ENCODE measurements around the gene DTYMK. TPM values are rescaled to one million over a fixed set of nuclear protein-coding genes. Genes with fewer than 3 reads are reported as not detected.

Gene DTYMK
- total RNA-seq, 6 donors from 2014 or later, result 10.2 to 43.0 (median 19.6) TPM

DNA sequence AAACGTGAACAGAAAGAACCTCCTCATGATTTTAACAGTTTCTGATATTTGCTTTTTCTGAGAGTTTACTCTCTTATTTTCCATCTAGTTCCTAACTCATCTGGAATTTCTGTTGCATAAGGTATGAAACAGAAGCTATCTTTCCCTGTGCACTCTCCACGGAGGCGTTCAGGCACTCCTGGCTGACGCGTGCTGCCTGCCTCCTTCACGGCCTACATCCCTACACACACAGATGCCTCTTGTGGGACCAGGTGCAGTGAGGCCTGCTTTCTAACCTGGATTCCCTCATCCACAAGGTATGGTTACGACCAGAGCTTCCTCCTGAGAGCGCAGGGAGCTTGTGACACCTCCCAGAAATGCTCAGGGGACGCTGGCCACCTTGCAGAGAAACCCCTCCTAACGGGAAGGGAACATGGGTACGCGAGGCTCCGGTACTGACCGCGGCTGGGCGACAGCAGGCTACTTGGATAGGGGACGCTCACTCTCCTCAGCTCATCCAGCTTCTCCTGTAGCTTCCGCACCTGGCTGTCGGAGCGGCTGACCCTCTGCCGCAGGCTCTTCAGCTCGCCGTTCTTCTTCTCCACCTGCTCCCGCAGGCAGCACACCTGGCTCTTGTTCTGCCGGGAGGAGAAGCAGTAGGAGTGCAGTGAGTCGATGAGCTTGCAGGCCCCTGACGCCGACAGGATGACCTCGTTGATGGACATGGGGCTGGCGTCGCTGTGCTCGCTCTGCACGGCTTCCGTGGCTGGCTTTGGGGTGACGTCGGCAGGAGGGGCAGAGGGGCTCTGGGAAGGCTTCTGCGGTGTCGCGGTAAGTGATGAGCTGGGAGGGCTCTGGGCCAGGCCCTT is 53.9 kb downstream of the DTYMK start:
- Histone ChIP-seq H3K4me3 (no peak overlapping the region), H3K4me1 (peaks cover 11 to 15% (median 14%) of the 10 kb centered on the region in 4 donors), H3K9me3 (no peaks in the 10 kb centered on the region), H3K36me3 (peaks cover 8 to 37% (median 15%) of the 10 kb centered on the region in 4 donors), H3K27ac (no peak overlapping the region), H3K27me3 (no peaks in the 10 kb centered on the region)
- 95 to 96% methylated on average over 39 of the region's 39 CpGs for WGBS, 2 donors
- DNase-seq (no peak), ATAC-seq (ENCODE audit: low FRiP score in 2 of 2) (no peak)
- TF ChIP-seq POLR2A (IDR thresholded peaks at IDR 0.05), result no peak
- TF ChIP-seq EP300 (IDR thresholded peaks at IDR 0.05), result no peak
- TF ChIP-seq, protein P1, sequence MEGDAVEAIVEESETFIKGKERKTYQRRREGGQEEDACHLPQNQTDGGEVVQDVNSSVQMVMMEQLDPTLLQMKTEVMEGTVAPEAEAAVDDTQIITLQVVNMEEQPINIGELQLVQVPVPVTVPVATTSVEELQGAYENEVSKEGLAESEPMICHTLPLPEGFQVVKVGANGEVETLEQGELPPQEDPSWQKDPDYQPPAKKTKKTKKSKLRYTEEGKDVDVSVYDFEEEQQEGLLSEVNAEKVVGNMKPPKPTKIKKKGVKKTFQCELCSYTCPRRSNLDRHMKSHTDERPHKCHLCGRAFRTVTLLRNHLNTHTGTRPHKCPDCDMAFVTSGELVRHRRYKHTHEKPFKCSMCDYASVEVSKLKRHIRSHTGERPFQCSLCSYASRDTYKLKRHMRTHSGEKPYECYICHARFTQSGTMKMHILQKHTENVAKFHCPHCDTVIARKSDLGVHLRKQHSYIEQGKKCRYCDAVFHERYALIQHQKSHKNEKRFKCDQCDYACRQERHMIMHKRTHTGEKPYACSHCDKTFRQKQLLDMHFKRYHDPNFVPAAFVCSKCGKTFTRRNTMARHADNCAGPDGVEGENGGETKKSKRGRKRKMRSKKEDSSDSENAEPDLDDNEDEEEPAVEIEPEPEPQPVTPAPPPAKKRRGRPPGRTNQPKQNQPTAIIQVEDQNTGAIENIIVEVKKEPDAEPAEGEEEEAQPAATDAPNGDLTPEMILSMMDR (IDR thresholded peaks at IDR 0.05), result no peak
- no peak for TF ChIP-seq POLR2AphosphoS5 (IDR thresholded peaks at IDR 0.05)

DNA sequence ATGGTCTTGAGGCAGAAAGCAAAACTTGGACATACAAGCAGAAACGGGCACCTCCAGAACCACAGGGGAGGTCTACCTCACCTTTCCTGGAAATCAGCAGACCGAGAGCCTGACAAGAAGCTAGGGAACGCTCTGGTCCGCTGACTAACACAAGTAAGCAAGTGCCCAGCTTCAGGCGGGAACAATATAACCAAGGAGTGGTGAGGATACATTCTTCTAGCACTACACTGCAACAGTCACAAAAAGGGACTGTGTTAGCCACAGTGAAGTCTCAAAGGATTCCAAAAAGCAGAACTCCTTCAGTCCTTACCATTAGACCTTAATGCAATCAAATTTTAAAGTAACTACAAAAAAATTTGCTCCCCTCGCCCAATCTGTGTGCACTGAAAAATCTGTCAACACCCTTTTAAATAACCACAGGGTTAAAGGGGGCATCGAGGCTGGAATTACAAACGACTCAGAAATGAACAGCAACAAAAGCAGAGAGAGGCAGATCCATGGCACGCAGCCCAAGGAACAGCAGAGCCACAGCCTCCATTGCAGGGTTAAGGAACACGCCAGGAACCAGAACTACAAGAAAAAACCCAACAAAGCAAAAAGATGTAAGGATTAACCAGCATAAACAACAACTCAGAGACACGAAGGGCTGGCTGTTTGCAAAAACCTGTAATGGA is 56.7 kb downstream of the DTYMK start:
- H3K27me3 ChIP-seq, result no peaks in the 10 kb centered on the region
- ATAC-seq (ENCODE audit: low FRiP score in 2 of 2), result no peak
- H3K9me3 ChIP-seq, result no peaks in the 10 kb centered on the region
- H3K27ac ChIP-seq, result no peak overlapping the region
- H3K36me3 ChIP-seq, result peaks cover 8 to 44% (median 17%) of the 10 kb centered on the region in 4 donors
- WGBS, 2 donors, result 69 to 77% methylated on average over 11 of the region's 11 CpGs
- H3K4me1 ChIP-seq, result peaks cover 0 to 1% (median under 1%) of the 10 kb centered on the region in 4 donors
- DNase-seq, result no peak
- H3K4me3 ChIP-seq, result no peak overlapping the region
- TF ChIP-seq POLR2AphosphoS5 (IDR thresholded peaks at IDR 0.05), result no peak
- TF ChIP-seq, protein P1 (IDR thresholded peaks at IDR 0.05), result no peak

DNA sequence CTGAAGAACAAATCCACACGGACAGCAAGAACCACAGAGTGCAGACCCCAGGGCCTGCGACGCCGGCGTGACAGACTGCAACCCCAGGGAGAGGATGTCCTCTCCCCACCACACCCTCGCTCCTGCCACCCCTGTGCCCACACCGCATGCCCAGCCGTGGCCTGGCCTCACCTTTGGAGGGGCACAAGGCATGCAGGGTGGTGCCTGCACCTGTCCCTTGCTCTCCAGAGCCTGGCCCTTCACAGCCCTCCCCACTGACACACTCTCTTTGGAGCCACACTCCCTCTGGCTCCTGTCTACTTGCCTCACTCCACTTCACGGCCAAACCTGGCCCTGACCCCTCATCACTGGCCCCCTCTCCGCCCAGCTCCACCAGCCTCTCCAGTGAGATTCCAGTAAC is 58.9 kb downstream of the DTYMK start:
- H3K4me3 ChIP-seq, result no peak overlapping the region
- H3K9me3 ChIP-seq, result no peaks in the 10 kb centered on the region
- no peaks in the 10 kb centered on the region for H3K4me1 ChIP-seq
- DNase-seq (no peak), ATAC-seq (ENCODE audit: low FRiP score in 2 of 2) (peak in 1 of 2 donors; percentile 53)
- no peak overlapping the region for H3K27ac ChIP-seq
- 93 to 95% methylated on average over 5 to 10 of the region's 10 CpGs for WGBS, 2 donors
- H3K27me3 ChIP-seq, result no peaks in the 10 kb centered on the region
- H3K36me3 ChIP-seq, result peaks cover 0 to 31% (median 6%) of the 10 kb centered on the region in 4 donors
- no peak for TF ChIP-seq POLR2AphosphoS5 (IDR thresholded peaks at IDR 0.05)
- TF ChIP-seq POLR2A (IDR thresholded peaks at IDR 0.05), result no peak
- TF ChIP-seq, protein P1 (IDR thresholded peaks at IDR 0.05), result no peak

Other genes starting within 250 kb of the DTYMK start
- gene STK25, start 178.2 kb downstream of the DTYMK start, total RNA-seq, result 100 to 1,000 TPM in 5 of 6 donors, 10 to 100 TPM in 1; 97.3 to 351 (median 134) TPM
- 100 to 1,000 TPM in 1 of 6 donors, 10 to 100 TPM in 5; 42.9 to 143 (median 61.3) TPM for gene BOK, start 128.1 kb downstream of the DTYMK start, total RNA-seq
- 10 to 100 TPM; 36.6 to 85.9 (median 48.1) TPM for gene THAP4, start 49.7 kb downstream of the DTYMK start, total RNA-seq
- 100 to 1,000 TPM in 1 of 6 donors, 10 to 100 TPM in 5; 53.1 to 213 (median 68.1) TPM for gene ATG4B, start 49.1 kb downstream of the DTYMK start, total RNA-seq
- 100 to 1,000 TPM in 1 of 6 donors, 10 to 100 TPM in 5; 20.2 to 181 (median 41.5) TPM for gene ING5, start 15.2 kb upstream of the DTYMK start, total RNA-seq
- gene D2HGDH, start 47.8 kb upstream of the DTYMK start, total RNA-seq, result 100 to 1,000 TPM in 1 of 6 donors, 10 to 100 TPM in 5; 12.5 to 155 (median 35.8) TPM
- gene GAL3ST2, start 90.0 kb upstream of the DTYMK start, total RNA-seq, result 1 to 10 TPM in 1 of 6 donors, under 1 TPM in 2, not detected in 3; 0.59 to 2.1 (median 0.91) TPM
- 1 to 10 TPM in 1 of 6 donors, not detected in 5; 2.9 TPM for gene NEU4, start 122.4 kb upstream of the DTYMK start, total RNA-seq
- 1 to 10 TPM in 2 of 6 donors, under 1 TPM in 3, not detected in 1; 0.49 to 4.2 (median 0.91) TPM for gene PDCD1, start 172.1 kb upstream of the DTYMK start, total RNA-seq
- 1 to 10 TPM in 2 of 6 donors, under 1 TPM in 3, not detected in 1; 0.14 to 2.1 (median 0.69) TPM for gene RTP5, start 182.9 kb upstream of the DTYMK start, total RNA-seq

Data from upper lobe of left lung (tissue), 6 donors.